BE2C (cell line): Measurements from ENCODE around the gene RFX2.

Experiments used
- DNase-seq: peaks from one replicate; pipeline ENCODE4 v3.0.0-alpha.2; 2020
- H3K27me3 ChIP-seq: fragments of 250-450 bp; sonication (Bioruptor Pico); 2 replicates; pipeline ENCODE4 v1.5.1; 2020; ENCODE audit warnings: mild to moderate bottlenecking
- H3K36me3 ChIP-seq: fragments of 250-450 bp; sonication (Bioruptor Pico); 2 replicates; pipeline ENCODE4 v1.5.1; 2020; ENCODE audit warnings: mild to moderate bottlenecking
- H3K4me1 ChIP-seq: fragments of 250-450 bp; sonication (Bioruptor Pico); 2 replicates; pipeline ENCODE4 v1.5.1; 2020
- H3K4me3 ChIP-seq: 2 replicates; pipeline ENCODE4 v1.5.1; 2011; ENCODE audit warnings: low read depth, low read length
- H3K9me3 ChIP-seq: fragments of 250-450 bp; sonication (Bioruptor Pico); 2 replicates; pipeline ENCODE4 v1.5.1; 2020
- CTCF ChIP-seq: IDR thresholded peaks from 2 replicates; pipeline ENCODE4 v1.5.1; 2012; ENCODE audit warnings: mild to moderate bottlenecking, low read depth, low read length

RFX2 gene

GRCh38 chr19:6042776-6043726, 67.2 kb downstream of the RFX2 start:
- TF ChIP-seq CTCF, result no peak
- DNase-seq, result no peak
- no peaks in the 10 kb centered on the region for H3K27me3 ChIP-seq

GRCh38 chr19:6041991-6042481, 68.3 kb downstream of the RFX2 start:
- no peaks in the 10 kb centered on the region for H3K27me3 ChIP-seq
- TF ChIP-seq CTCF, result no peak
- no peak for DNase-seq
- no peaks in the 10 kb centered on the region for H3K36me3 ChIP-seq
- no peaks in the 10 kb centered on the region for H3K4me1 ChIP-seq
- H3K9me3 ChIP-seq, result no peaks in the 10 kb centered on the region
- no peak overlapping the region for H3K4me3 ChIP-seq

More at GRCh38 chr19:6042776-6043726, 67.2 kb downstream of the RFX2 start:
- H3K36me3 ChIP-seq, result no peaks in the 10 kb centered on the region
- no peaks in the 10 kb centered on the region for H3K9me3 ChIP-seq
- no peak overlapping the region for H3K4me3 ChIP-seq
- H3K4me1 ChIP-seq, result no peaks in the 10 kb centered on the region; the same call in 1 of the 2 replicates

GRCh38 chr19:6041071-6041470, 69.2 kb downstream of the RFX2 start:
- Histone ChIP-seq H3K36me3 (no peaks in the 10 kb centered on the region), H3K9me3 (no peaks in the 10 kb centered on the region), H3K4me1 (no peaks in the 10 kb centered on the region), H3K4me3 (no peak overlapping the region), H3K27me3 (no peaks in the 10 kb centered on the region)
- TF ChIP-seq CTCF, result no peak
- DNase-seq, result no peak

GRCh38 chr19:6039566-6040225, 70.6 kb downstream of the RFX2 start:
- Histone ChIP-seq H3K4me1 (no peaks in the 10 kb centered on the region), H3K9me3 (no peaks in the 10 kb centered on the region), H3K4me3 (no peak overlapping the region), H3K36me3 (no peaks in the 10 kb centered on the region), H3K27me3 (no peaks in the 10 kb centered on the region)
- no peak for DNase-seq
- no peak for TF ChIP-seq CTCF

GRCh38 chr19:6038634-6039405, 71.5 kb downstream of the RFX2 start:
- Histone ChIP-seq H3K27me3 (no peaks in the 10 kb centered on the region), H3K4me3 (no peak overlapping the region), H3K4me1 (no peaks in the 10 kb centered on the region), H3K36me3 (no peaks in the 10 kb centered on the region), H3K9me3 (no peaks in the 10 kb centered on the region)
- DNase-seq, result no peak
- no peak for TF ChIP-seq CTCF
